ENCODE data around the gene TSG101.

Gene TSG101

DNA sequence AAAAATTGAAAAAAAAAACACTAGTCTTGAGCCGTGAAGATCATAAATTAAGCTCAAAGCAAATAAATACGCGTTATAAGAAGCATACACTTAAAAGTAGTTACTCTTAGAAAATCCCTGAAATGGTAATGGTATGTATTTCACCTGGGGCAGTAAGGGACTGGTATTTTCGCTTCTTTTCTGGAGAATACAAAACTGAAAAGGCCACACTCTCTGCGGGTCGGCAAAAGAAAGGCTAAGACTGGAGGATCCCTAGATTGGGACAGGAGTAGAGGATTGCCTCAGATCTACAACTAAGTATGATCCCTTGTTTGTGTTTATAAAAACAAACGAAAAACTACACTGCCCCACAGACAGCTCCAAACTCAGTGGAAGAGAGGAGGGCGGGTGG, 617 bp downstream of the TSG101 start:
- no peak overlapping the region for H3K4me3 ChIP-seq (IDR thresholded peaks at IDR 0.05; ENCODE audit: insufficient read depth, low read depth, low read length)
- no peaks in the 10 kb centered on the region for H4K20me1 ChIP-seq (ENCODE audit: insufficient read depth)
- TF ChIP-seq, protein P1, sequence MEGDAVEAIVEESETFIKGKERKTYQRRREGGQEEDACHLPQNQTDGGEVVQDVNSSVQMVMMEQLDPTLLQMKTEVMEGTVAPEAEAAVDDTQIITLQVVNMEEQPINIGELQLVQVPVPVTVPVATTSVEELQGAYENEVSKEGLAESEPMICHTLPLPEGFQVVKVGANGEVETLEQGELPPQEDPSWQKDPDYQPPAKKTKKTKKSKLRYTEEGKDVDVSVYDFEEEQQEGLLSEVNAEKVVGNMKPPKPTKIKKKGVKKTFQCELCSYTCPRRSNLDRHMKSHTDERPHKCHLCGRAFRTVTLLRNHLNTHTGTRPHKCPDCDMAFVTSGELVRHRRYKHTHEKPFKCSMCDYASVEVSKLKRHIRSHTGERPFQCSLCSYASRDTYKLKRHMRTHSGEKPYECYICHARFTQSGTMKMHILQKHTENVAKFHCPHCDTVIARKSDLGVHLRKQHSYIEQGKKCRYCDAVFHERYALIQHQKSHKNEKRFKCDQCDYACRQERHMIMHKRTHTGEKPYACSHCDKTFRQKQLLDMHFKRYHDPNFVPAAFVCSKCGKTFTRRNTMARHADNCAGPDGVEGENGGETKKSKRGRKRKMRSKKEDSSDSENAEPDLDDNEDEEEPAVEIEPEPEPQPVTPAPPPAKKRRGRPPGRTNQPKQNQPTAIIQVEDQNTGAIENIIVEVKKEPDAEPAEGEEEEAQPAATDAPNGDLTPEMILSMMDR (conservative IDR thresholded peaks at IDR 0.05; ENCODE audit: low read depth, low read length): no peak
- peak overlapping the region; percentile 83 for H3K27ac ChIP-seq
- peak overlapping the region; percentile 84 for H2AFZ ChIP-seq (ENCODE audit: low read depth)
- H3K4me2 ChIP-seq: peak overlapping the region; percentile 97
- H3K36me3 ChIP-seq (ENCODE audit: insufficient read depth): no peaks in the 10 kb centered on the region
- H3K79me2 ChIP-seq (ENCODE audit: insufficient read depth, low read depth): peaks cover 38% of the 10 kb centered on the region
- peak overlapping the region; percentile 86 for H3K9ac ChIP-seq
- no peaks in the 10 kb centered on the region for H3K27me3 ChIP-seq (ENCODE audit: insufficient read depth, low read depth)
- peaks cover 16% of the 10 kb centered on the region for H3K4me1 ChIP-seq (ENCODE audit: low read depth, poor library complexity, severe bottlenecking)

DNA sequence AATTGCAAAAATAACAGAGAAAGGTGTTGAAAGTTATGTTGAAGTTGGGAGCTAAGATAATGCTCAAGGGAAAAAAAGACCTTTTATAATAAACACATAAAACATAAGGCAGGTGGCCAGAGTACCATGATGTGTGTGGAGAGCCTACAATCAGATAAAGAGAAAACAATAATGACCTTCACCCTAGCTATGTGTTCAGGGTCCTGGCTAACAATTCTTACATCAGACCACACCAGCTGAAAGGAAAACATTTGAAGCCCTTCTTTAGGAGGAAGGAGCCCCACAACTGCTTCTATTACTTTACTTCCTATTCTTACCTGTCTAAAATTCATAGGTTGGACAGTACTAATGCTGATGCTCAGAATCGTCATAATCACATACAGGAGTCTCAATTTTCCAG, 2.5 kb downstream of the TSG101 start:
- peaks cover 38% of the 10 kb centered on the region for H3K79me2 ChIP-seq (ENCODE audit: insufficient read depth, low read depth)

DNA sequence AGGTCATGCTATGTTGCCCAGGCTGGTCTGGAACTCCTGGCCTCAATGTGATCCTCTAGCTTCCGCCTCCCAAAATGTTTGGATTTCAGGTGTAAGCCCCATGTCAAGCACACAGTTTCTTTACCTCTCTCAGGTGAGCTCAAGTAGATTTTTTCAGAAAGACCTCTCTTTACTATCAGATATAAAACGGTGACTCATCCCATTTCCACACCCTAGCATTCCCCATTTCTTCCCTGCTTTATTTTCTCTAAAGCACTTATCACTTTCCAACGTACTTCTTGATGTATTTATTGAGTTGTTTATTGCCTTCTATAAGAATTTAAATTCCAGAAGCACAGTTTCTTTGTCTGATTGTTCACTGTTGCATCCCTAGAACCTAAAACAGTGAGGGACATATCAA, 3.7 kb downstream of the TSG101 start:
- Histone ChIP-seq H3K79me2 (ENCODE audit: insufficient read depth, low read depth) (peaks cover 38% of the 10 kb centered on the region), H4K20me1 (ENCODE audit: insufficient read depth) (0 out of 2 replicates have a peak, but pooled peaks cover 3% of the 10 kb centered on the region)
- TF ChIP-seq, protein P1 (conservative IDR thresholded peaks at IDR 0.05; ENCODE audit: low read depth, low read length): no peak

More for the DNA sequence above, 2.5 kb downstream of the TSG101 start:
- TF ChIP-seq, protein P1 (conservative IDR thresholded peaks at IDR 0.05; ENCODE audit: low read depth, low read length): no peak
- Histone ChIP-seq H2AFZ (ENCODE audit: low read depth) (no peak overlapping the region), H3K36me3 (ENCODE audit: insufficient read depth) (no peaks in the 10 kb centered on the region), H3K27ac (no peak overlapping the region), H3K9ac (no peak overlapping the region), H4K20me1 (ENCODE audit: insufficient read depth) (0 out of 2 replicates have a peak, but pooled peaks cover 3% of the 10 kb centered on the region), H3K4me1 (ENCODE audit: low read depth, poor library complexity, severe bottlenecking) (peaks cover 14% of the 10 kb centered on the region), H3K27me3 (ENCODE audit: insufficient read depth, low read depth) (no peaks in the 10 kb centered on the region), H3K4me3 (IDR thresholded peaks at IDR 0.05; ENCODE audit: insufficient read depth, low read depth, low read length) (no peak overlapping the region), H3K4me2 (no peak overlapping the region)

DNA sequence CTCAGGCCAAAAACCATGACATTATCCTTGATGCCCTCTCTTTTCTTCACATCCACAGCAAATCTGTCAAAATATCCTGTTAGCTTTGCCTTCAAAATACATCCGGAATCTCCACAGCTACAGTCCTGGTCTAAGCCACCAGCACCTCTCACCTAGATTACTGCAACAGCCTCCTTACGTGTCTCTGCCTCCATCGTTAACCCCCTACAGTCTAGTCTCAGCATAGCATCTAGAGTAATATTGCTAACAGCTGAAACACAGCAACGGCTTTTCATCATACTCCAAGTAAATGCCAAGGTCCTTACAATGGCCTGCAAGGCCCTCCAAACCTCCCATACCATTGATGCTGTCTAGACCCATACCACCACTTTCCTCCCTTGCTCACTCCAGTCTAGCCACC, 4.4 kb downstream of the TSG101 start:
- peaks cover 36% of the 10 kb centered on the region for H3K79me2 ChIP-seq (ENCODE audit: insufficient read depth, low read depth)
- no peak overlapping the region for H3K9ac ChIP-seq
- no peak overlapping the region for H3K4me2 ChIP-seq
- H3K4me3 ChIP-seq (IDR thresholded peaks at IDR 0.05; ENCODE audit: insufficient read depth, low read depth, low read length): no peak overlapping the region
- H3K4me1 ChIP-seq (ENCODE audit: low read depth, poor library complexity, severe bottlenecking): peaks cover 5% of the 10 kb centered on the region
- H3K27me3 ChIP-seq (ENCODE audit: insufficient read depth, low read depth): no peaks in the 10 kb centered on the region
- H3K36me3 ChIP-seq (ENCODE audit: insufficient read depth): no peaks in the 10 kb centered on the region
- H4K20me1 ChIP-seq (ENCODE audit: insufficient read depth): 0 out of 2 replicates have a peak, but pooled peaks cover 3% of the 10 kb centered on the region
- H2AFZ ChIP-seq (ENCODE audit: low read depth): no peak overlapping the region
- TF ChIP-seq, protein P1 (conservative IDR thresholded peaks at IDR 0.05; ENCODE audit: low read depth, low read length): no peak
- H3K27ac ChIP-seq: no peak overlapping the region

More for the DNA sequence above, 3.7 kb downstream of the TSG101 start:
- H3K4me1 ChIP-seq (ENCODE audit: low read depth, poor library complexity, severe bottlenecking): peaks cover 12% of the 10 kb centered on the region
- no peaks in the 10 kb centered on the region for H3K36me3 ChIP-seq (ENCODE audit: insufficient read depth)
- no peak overlapping the region for H3K27ac ChIP-seq
- no peak overlapping the region for H3K4me3 ChIP-seq (IDR thresholded peaks at IDR 0.05; ENCODE audit: insufficient read depth, low read depth, low read length)
- H3K27me3 ChIP-seq (ENCODE audit: insufficient read depth, low read depth): no peaks in the 10 kb centered on the region
- no peak overlapping the region for H3K4me2 ChIP-seq
- no peak overlapping the region for H2AFZ ChIP-seq (ENCODE audit: low read depth)
- no peak overlapping the region for H3K9ac ChIP-seq

Data from KMS-11 (cell line).